ENCODE data around the gene CYP27C1.

Gene CYP27C1

GRCh38 chr2:127191331-127192219 lies 28.5 kb downstream of the CYP27C1 start:
- DNase-seq = no peak

- DNase-seq = no peak
These were observed 31.3 kb downstream of the CYP27C1 start for GRCh38 chr2:127188797-127189196.

- no peak for DNase-seq
These were observed 32.3 kb downstream of the CYP27C1 start for GRCh38 chr2:127187831-127188230.

- DNase-seq = no peak
These were observed 32.9 kb downstream of the CYP27C1 start for GRCh38 chr2:127187081-127187775.

- no peak for DNase-seq
These were observed 34.4 kb downstream of the CYP27C1 start for GRCh38 chr2:127185705-127186104.

DNA sequence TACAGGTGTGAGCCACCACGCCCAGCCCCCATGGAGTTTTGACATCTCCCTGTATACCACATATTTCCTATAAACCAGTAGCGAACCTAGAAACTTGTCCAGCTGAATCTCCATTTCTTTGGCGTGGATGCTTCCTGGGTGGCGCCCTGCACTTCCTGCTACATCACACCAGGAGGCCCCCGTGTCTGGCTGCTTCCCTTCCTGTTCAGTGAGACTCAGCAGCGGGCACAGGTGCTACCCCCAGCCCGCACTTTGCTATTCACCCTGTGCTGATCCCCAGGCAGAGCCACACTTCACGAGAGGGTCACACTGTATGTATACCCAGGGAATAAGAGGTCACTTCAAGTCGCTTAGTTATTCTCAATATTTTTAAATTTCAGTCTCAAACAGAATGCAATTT lies 35.0 kb downstream of the CYP27C1 start:
- DNase-seq = no peak

DNA sequence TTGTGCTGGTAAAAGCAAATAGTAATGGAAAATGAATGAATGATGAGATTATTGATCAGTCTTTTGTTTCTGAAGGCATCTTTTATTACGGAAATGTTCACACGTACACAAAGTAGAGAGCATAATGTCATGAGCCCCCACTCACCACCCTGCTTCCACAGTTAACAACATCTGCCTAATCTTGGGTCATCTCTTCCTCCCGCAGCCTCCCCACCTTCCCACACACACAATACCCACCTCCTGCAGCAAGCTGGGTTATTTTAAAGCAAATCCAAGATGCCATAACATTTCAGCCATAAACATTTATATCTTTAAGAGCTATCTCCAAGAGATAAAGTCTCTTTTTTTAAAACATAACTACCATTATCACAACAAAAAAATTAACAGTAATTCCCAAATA lies 36.3 kb downstream of the CYP27C1 start:
- no peak for DNase-seq

DNA sequence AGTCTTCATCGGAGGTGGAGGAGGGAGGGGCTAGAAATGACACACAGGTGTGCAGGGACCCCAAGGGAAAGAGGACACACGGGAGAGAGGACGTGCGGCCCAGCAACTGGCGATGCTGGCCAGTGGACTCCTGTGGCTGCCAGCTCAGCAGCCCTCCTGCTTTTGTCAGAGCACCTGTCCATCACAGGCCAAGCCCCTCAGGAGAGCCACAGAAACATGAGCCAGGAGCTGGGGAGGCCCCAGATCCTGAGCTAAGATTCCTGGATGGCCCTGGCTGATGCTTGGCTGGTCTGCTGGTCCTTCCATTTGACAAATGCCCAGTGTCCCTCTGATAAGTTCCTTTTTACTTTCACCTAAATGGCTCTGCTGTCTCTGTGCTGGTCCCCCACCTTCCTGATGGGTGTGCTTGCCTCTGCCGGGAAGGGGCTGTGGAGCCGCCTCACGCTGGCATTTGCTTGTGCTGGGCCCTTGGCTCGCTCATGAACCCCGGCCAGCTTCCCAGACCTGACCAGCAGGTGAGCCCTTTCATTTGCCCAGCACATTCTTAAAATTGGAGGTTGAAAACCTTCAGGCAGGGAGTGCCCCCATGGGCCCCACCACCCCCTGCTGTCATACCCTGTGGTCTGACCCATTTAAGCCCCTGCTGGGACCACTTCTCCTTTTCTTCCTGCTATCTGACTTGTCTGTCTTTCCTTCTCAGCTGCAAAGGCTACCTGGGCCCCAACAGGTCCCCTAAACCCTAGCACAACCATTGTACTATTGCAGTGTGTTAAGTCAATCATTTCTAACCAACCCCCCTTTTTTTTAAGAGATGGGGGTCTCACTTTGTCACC lies 37.3 kb downstream of the CYP27C1 start:
- DNase-seq = no peak

GRCh38 chr2:127181851-127182250 lies 38.2 kb downstream of the CYP27C1 start:
- DNase-seq = no peak

DNA sequence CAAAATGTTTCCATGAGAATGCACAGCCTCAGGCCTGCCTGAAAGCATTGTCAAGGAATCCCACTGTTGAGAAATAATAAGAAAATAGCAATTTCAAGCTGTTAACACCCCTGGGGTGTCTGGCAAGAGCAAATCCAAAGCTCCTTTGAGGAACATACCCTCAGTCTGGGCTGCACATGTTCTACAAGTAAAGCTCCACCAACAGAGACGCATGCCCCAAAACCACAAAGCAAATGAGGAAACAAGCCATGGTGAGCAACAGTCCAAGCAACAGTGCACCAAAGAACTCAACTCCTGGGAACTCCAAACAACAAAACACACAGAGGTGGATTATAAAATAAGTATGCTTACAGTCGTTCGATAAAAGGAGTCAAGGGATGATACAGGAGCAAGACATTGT lies 40.3 kb downstream of the CYP27C1 start:
- DNase-seq = no peak

- no peak for DNase-seq
These were observed 42.4 kb downstream of the CYP27C1 start for GRCh38 chr2:127177617-127178263.

GRCh38 chr2:127176371-127177311 lies 43.5 kb downstream of the CYP27C1 start:
- DNase-seq = no peak

DNA sequence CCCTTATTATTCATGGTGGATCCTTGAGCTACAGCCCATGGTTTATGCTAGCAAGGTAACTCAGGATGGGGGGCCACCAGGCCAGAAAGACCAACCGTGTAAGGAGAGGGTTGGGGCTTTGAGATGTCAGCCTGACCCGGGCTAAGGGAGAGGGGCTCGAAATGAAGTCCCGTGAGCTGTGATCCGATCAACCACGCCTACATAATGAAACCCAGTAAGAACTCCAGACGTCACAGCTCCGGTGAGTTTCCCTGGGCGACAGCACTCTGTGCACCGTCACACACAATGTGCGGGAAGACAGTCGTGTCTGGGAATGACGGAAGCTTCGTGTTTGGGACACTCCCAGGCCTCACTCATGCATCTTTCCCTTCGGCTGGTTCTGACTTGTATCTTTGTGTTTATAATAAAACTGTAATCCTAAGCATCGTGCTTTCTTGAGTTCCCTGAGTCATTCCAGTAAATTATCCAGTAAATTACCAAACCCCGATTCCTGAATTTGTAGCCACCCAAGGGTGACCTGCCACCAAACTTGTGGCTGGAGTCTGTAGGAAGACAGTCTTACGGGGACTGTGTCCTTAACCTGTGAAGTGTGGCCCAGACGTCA lies 44.2 kb downstream of the CYP27C1 start:
- no peak for DNase-seq

- no peak for DNase-seq
These were observed 44.9 kb downstream of the CYP27C1 start for GRCh38 chr2:127175041-127175721.

- no peak for DNase-seq
These were observed 45.5 kb downstream of the CYP27C1 start for GRCh38 chr2:127174640-127175039.

DNA sequence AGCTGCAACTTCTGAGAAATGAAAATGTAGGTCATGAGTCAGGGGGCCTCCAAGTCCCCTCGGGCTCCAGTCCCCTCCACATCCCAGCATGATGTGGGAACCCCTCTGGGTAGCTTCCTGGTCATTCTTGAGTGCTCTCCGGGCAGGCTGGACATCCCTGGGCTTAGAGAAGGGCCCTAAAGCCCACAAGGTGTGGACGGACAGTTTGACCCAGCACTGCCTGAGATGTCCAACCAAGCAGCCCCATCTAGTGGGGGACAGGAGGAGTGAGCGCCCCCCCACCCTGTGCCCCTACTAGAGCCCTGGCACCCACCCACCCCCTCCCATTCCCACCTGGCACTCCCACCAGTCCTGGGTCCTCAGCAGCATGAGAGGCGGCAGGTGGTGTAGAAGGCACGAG lies 46.0 kb downstream of the CYP27C1 start:
- DNase-seq = no peak

GRCh38 chr2:127173057-127173456 lies 47.0 kb downstream of the CYP27C1 start:
- no peak for DNase-seq

DNA sequence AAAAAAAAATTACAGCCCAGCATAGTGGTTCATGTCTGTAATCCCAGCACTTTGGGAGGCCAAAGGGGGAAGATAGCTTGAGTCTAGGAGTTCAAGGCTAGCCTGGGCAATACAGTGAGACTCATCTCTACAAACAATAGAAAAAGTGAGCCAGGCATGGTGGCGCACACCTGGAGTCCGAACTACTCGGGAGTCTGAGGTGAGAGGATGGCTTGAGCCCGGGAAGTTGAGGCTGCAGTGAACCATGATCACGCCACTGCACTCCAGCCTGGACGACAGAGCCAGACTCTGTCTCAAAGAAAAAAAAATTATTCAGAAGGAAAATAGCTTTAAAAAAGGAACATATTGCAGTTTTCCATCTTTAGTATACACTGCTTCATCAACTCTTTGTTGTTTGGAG lies 47.8 kb downstream of the CYP27C1 start:
- no peak for DNase-seq

DNA sequence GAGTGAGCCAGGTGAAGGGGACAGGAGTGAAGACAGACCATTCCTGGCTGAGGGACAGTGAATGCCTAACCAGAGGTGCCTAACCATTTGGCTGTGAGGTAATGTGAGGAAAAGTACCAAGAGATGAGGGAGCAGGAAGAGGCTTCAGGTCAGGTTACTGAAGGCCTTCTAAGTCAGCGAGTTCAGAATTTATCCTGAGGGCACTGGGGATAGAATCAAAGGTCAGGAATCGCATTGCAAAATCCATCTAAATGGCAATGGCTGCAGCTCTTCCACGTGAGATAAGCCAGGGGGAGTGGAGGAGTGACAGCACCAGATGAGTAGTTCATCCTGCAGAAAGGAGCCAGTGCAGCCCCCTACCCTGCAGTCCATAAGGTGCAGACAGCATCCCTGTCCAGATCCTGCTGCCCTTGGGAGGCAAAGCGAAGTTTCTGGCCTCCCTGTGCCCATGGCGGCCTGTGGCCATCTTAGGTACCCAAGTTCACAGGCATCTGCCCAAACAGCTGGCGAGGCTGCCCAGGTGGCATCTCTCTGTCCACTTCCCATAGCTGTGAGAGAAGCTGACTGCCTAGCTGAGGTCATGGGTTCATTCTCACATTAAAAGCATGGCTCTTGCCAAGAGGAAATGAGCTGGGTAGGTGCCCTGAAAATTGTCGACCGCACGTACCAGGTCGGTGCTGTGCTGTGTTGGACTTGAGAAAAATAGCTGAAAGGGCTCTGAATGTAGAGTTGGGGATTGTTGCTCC lies 49.5 kb downstream of the CYP27C1 start:
- no peak for DNase-seq

DNA sequence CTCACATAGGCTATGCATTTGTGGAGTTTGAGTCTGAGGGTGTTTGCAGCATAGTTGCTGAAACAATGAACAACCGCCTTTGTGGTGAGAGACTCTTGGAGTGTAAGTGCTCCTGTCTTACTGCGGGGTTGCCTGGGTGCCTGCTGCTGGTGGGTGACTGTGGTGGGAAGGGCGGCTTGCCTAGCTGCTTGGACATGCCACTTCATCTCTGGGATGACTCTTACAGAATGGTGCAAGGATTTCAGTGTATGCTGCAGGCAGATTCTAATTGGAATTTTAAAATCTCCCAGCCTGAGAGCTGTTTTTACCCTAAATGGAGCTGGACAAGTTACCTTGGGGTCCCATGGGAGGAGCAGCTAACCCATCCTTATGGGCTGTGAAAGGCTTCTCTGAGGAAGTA lies 50.1 kb downstream of the CYP27C1 start:
- no peak for DNase-seq

Measured in activated CD4-positive, CD25-positive, alpha-beta regulatory T cell treated with anti-CD3 and anti-CD28 coated beads, Interleukin-2, amount 50 U/mL, for 72 hours (primary cell).